ENCODE data around the gene ADGRL1. TPM values are rescaled to one million over a fixed set of nuclear protein-coding genes. Genes with fewer than 3 reads are reported as not detected.

The ADGRL1 gene
- polyA plus RNA-seq, 3 donors: 1.7 TPM; not detected in 2

DNA sequence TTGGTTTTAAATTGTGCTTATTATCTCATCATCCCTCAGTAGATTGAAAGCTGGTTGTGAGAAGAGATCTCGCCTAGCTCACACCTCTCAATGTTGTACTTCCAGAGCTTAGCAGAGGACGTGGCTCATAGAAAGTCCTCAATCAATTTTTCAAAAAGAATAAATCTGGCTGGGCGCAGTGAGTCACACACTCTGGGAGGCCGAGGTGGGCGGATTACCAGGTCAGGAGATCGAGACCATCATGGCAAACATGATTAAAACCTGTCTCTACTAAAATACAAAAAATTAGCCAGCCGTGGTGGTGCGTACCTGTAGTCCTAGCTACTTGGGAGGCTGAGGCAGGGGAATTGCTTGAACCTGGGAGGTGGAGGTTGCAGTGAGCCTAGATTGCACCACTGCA, 64.9 kb downstream of the ADGRL1 start:
- Mint-ChIP-seq H3K36me3 (peaks cover 9 to 11% of the 10 kb centered on the region in 2 donors), H3K9me3 (no peaks in the 10 kb centered on the region), H3K27ac (no peak overlapping the region), H3K4me3 (no peak overlapping the region), H3K4me1 (peaks cover 49% of the 10 kb centered on the region), H3K27me3 (ENCODE audit: low read depth in 3 of 3) (no peaks in the 10 kb centered on the region)
- Histone ChIP-seq H2AFZ (ENCODE audit: insufficient read depth, low read depth, low read length, poor library complexity, severe bottlenecking) (no peak overlapping the region), H4K20me1 (ENCODE audit: insufficient read depth, low read length) (peaks cover 64% of the 10 kb centered on the region), H3K4me3 (replicated peaks in 1 of 3; ENCODE audit: low read depth in 2 of 3, low read length in 3 of 3) (no peak overlapping the region), H3K4me1 (ENCODE audit: control insufficient read depth in 1 of 2, insufficient read depth in 2 of 2, low read length in 2 of 2) (peaks cover 36 to 45% of the 10 kb centered on the region in 2 donors), H3K79me2 (ENCODE audit: insufficient read depth, low read length) (peaks cover 87% of the 10 kb centered on the region), H3K27ac (ENCODE audit: low read depth in 1 of 2, low read length in 2 of 2) (no peak overlapping the region), H3K36me3 (replicated peaks in 1 of 2; ENCODE audit: control insufficient read depth in 1 of 2, insufficient read depth in 2 of 2, low read length in 2 of 2) (no peaks in the 10 kb centered on the region), H3K9ac (ENCODE audit: insufficient read depth, low read length, poor library complexity, severe bottlenecking) (no peak overlapping the region), H3K9me3 (replicated peaks in 1 of 2; ENCODE audit: control insufficient read depth in 1 of 2, insufficient read depth in 1 of 2, low read length in 2 of 2) (no peaks in the 10 kb centered on the region), H3K4me2 (replicated peaks; ENCODE audit: extremely low read depth, low read length, poor library complexity, severe bottlenecking) (no peak overlapping the region), H3K27me3 (ENCODE audit: control insufficient read depth in 2 of 2, insufficient read depth in 2 of 2, low read length in 2 of 2) (no peaks in the 10 kb centered on the region)
- DNase-seq: no peak
- TF ChIP-seq, protein P1, sequence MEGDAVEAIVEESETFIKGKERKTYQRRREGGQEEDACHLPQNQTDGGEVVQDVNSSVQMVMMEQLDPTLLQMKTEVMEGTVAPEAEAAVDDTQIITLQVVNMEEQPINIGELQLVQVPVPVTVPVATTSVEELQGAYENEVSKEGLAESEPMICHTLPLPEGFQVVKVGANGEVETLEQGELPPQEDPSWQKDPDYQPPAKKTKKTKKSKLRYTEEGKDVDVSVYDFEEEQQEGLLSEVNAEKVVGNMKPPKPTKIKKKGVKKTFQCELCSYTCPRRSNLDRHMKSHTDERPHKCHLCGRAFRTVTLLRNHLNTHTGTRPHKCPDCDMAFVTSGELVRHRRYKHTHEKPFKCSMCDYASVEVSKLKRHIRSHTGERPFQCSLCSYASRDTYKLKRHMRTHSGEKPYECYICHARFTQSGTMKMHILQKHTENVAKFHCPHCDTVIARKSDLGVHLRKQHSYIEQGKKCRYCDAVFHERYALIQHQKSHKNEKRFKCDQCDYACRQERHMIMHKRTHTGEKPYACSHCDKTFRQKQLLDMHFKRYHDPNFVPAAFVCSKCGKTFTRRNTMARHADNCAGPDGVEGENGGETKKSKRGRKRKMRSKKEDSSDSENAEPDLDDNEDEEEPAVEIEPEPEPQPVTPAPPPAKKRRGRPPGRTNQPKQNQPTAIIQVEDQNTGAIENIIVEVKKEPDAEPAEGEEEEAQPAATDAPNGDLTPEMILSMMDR (IDR thresholded peaks at IDR 0.05): no peak
- intact Hi-C loops (cut with micrococcal nuclease): loop anchor here in 1 of 2 donors (10.0 kb wide), 1 partner anchor 264 kb away; no protein-coding TSS in a partner anchor
- no CpG with 5 or more reads among the region's 8 CpGs for WGBS (ENCODE audit: insufficient coverage)

- Mint-ChIP-seq H3K27me3 (ENCODE audit: low read depth in 3 of 3) (no peaks in the 10 kb centered on the region), H3K4me1 (peaks cover 48% of the 10 kb centered on the region), H3K9me3 (no peaks in the 10 kb centered on the region), H3K4me3 (peak overlapping the region; percentile 39 to 79), H3K27ac (peak overlapping the region; percentile 74 to 93 (median 86)), H3K36me3 (peaks cover 9% of the 10 kb centered on the region in 2 donors)
- peaks cover 53% of the 10 kb centered on the region for H4K20me1 ChIP-seq (ENCODE audit: insufficient read depth, low read length)
- H3K4me2 ChIP-seq (replicated peaks; ENCODE audit: extremely low read depth, low read length, poor library complexity, severe bottlenecking): peak overlapping the region; percentile 29
- no peaks in the 10 kb centered on the region for H3K27me3 ChIP-seq (ENCODE audit: control insufficient read depth in 2 of 2, insufficient read depth in 2 of 2, low read length in 2 of 2)
- H3K79me2 ChIP-seq (ENCODE audit: insufficient read depth, low read length): peaks cover 87% of the 10 kb centered on the region
- H3K9me3 ChIP-seq (replicated peaks in 1 of 2; ENCODE audit: control insufficient read depth in 1 of 2, insufficient read depth in 1 of 2, low read length in 2 of 2): no peaks in the 10 kb centered on the region
- no peaks in the 10 kb centered on the region for H3K36me3 ChIP-seq (replicated peaks in 1 of 2; ENCODE audit: control insufficient read depth in 1 of 2, insufficient read depth in 2 of 2, low read length in 2 of 2)
- H3K4me3 ChIP-seq (replicated peaks in 1 of 3; ENCODE audit: low read depth in 2 of 3, low read length in 3 of 3): peak overlapping the region in 1 of 3 experiments; percentile 24
- no peak overlapping the region for H2AFZ ChIP-seq (ENCODE audit: insufficient read depth, low read depth, low read length, poor library complexity, severe bottlenecking)
- 0% methylated on average over 6 of the region's 9 CpGs for WGBS (ENCODE audit: insufficient coverage)
- intact Hi-C loops (cut with micrococcal nuclease): loop anchor here in 1 of 2 donors (5.0 to 10.0 kb wide), 3 partner anchors 48 to 265 kb away; partner anchors contain the start of gene SAMD1
- peak; percentile 42 to 79 (median 69) for DNase-seq
- H3K4me1 ChIP-seq (ENCODE audit: control insufficient read depth in 1 of 2, insufficient read depth in 2 of 2, low read length in 2 of 2): peaks cover 46 to 51% of the 10 kb centered on the region in 2 donors
- H3K9ac ChIP-seq (ENCODE audit: insufficient read depth, low read length, poor library complexity, severe bottlenecking): no peak overlapping the region
- H3K27ac ChIP-seq (ENCODE audit: low read depth in 1 of 2, low read length in 2 of 2): peak overlapping the region; percentile 18 to 62
- TF ChIP-seq, protein P1 (IDR thresholded peaks at IDR 0.05): no peak
Observed at GRCh38 chr19:14139944-14140343, 66.0 kb downstream of the ADGRL1 start.
